ENCODE data around the gene C4BPA. TPM values are rescaled to one million over a fixed set of nuclear protein-coding genes. Genes with fewer than 3 reads are reported as not detected.

Gene C4BPA
- total RNA-seq, 1 experiment from 2014 or later, result not detected

DNA sequence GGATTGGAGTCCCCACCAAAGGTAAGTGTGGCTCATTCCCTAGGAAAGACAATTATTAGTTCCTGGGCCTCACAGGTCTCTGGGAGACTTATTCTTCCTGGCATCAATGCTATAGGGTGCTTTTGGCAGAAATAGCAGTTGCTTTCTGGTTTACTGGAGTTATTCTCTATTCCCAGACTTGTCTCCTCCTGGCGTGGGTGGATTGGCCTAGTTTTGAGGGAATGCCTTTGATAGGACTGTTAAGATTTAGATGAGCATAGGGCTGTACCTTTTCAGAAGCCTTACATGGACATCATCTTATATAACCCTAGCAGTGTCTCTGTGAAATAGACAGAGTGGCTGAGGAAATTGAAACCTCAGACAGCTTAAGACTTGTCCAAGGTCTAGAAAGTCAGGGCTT is 42.0 kb upstream of the C4BPA start:
- Histone ChIP-seq H3K56ac (ENCODE audit: insufficient read length, low read depth, low read length) (no peak overlapping the region), H4K8ac (replicated peaks; ENCODE audit: insufficient read length, low read depth, low read length) (no peak overlapping the region), H3K4ac (ENCODE audit: low read depth, low read length) (no peak overlapping the region), H3T11ph (ENCODE audit: low read length) (no peak overlapping the region), H3K27ac (ENCODE audit: insufficient read length, low read depth, low read length) (no peak overlapping the region), H2BK20ac (ENCODE audit: low read depth, low read length, poor library complexity, severe bottlenecking) (no peak overlapping the region), H3K79me1 (ENCODE audit: insufficient read depth, low read depth, low read length, poor library complexity, severe bottlenecking) (no peaks in the 10 kb centered on the region), H4K5ac (ENCODE audit: insufficient read length, low read depth, low read length) (no peak overlapping the region), H2BK12ac (ENCODE audit: insufficient read length, low read depth, low read length) (no peak overlapping the region), H2BK120ac (ENCODE audit: low read depth, low read length, poor library complexity, severe bottlenecking) (no peak overlapping the region), H3K18ac (ENCODE audit: insufficient read length, low read depth, low read length) (no peak overlapping the region), H2BK5ac (ENCODE audit: insufficient read length, low read length) (no peak overlapping the region), H3K79me2 (ENCODE audit: insufficient read depth, low read length) (no peaks in the 10 kb centered on the region), H3K9me3 (ENCODE audit: control insufficient read depth, low read depth, low read length) (no peaks in the 10 kb centered on the region), H3K4me2 (ENCODE audit: insufficient read depth, insufficient read length, low read length) (no peak overlapping the region), H3K14ac (ENCODE audit: insufficient read depth, low read length) (no peak overlapping the region), H3K4me1 (ENCODE audit: insufficient read depth, low read length) (no peaks in the 10 kb centered on the region), H3K9ac (ENCODE audit: extremely low read depth, insufficient read length, low read length) (no peak overlapping the region), H2AK5ac (ENCODE audit: insufficient read length, low read length) (no peak overlapping the region), H4K20me1 (ENCODE audit: control insufficient read depth, insufficient read depth, insufficient read length) (no peaks in the 10 kb centered on the region), H2AFZ (ENCODE audit: low read length) (no peak overlapping the region), H4K91ac (ENCODE audit: insufficient read length, low read depth, low read length) (no peak overlapping the region), H2BK15ac (ENCODE audit: low read depth, low read length) (no peak overlapping the region), H3K23ac (ENCODE audit: insufficient read length, low read depth, low read length) (no peak overlapping the region), H3K23me2 (ENCODE audit: insufficient read length, low read depth, low read length, poor library complexity, severe bottlenecking) (no peaks in the 10 kb centered on the region), H3K27me3 (ENCODE audit: insufficient read depth, low read length) (no peaks in the 10 kb centered on the region)
- DNase-seq, result no peak
- WGBS (ENCODE audit: extremely low coverage, insufficient read length, low lambda C conversion rate), result no CpG with 5 or more reads among the region's 1 CpG
- TF ChIP-seq, protein P1, sequence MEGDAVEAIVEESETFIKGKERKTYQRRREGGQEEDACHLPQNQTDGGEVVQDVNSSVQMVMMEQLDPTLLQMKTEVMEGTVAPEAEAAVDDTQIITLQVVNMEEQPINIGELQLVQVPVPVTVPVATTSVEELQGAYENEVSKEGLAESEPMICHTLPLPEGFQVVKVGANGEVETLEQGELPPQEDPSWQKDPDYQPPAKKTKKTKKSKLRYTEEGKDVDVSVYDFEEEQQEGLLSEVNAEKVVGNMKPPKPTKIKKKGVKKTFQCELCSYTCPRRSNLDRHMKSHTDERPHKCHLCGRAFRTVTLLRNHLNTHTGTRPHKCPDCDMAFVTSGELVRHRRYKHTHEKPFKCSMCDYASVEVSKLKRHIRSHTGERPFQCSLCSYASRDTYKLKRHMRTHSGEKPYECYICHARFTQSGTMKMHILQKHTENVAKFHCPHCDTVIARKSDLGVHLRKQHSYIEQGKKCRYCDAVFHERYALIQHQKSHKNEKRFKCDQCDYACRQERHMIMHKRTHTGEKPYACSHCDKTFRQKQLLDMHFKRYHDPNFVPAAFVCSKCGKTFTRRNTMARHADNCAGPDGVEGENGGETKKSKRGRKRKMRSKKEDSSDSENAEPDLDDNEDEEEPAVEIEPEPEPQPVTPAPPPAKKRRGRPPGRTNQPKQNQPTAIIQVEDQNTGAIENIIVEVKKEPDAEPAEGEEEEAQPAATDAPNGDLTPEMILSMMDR (conservative IDR thresholded peaks at IDR 0.05), result no peak
- H3K27me3 Mint-ChIP-seq (ENCODE audit: low read depth), result no peaks in the 10 kb centered on the region
- H3K4me1 Mint-ChIP-seq, result peaks cover 4 to 8% of the 10 kb centered on the region in 2 experiments; a peak in 3 of 4 replicates
- H3K9me3 Mint-ChIP-seq, result no peaks in the 10 kb centered on the region
- peaks cover 6 to 43% (median 26%) of the 10 kb centered on the region in 3 experiments for H3K36me3 Mint-ChIP-seq (ENCODE audit: insufficient read depth in 1 of 3, low read depth in 3 of 3)
- H3K27ac Mint-ChIP-seq, result no peak overlapping the region
- H3K4me3 Mint-ChIP-seq, result no peak overlapping the region

Measured in H9 (cell line).